Stomach smooth muscle (tissue), 2 donors: ENCODE results near the gene FLOT2.
"Not testable (repeated sequence)": the region's sequence is repeated elsewhere in the genome, so short reads cannot be mapped to it uniquely, and the experiment has no call there.

Experiments used
- H3K27ac ChIP-seq: one replicate; pipeline ENCODE4 v1.7.0; 2013; ENCODE audit warnings: mild to moderate bottlenecking, low read length, inconsistent platforms
- H3K27me3 ChIP-seq, 2 donors: one replicate each; pipeline ENCODE4 v1.7.0; 2013; ENCODE audit warnings: low read length in 2 of 2; ENCODE audit not compliant: insufficient read depth in 2 of 2, control insufficient read depth in 1 of 2
- H3K36me3 ChIP-seq, 2 donors: one replicate each; pipeline ENCODE4 v1.7.0; 2013; ENCODE audit warnings: low read length in 2 of 2; ENCODE audit not compliant: control insufficient read depth in 2 of 2, insufficient read depth in 2 of 2
- H3K4me1 ChIP-seq: one replicate; pipeline ENCODE4 v1.7.0; 2013; ENCODE audit warnings: low read length; ENCODE audit not compliant: control insufficient read depth, insufficient read depth
- H3K4me3 ChIP-seq, 2 donors: one replicate each; pipeline ENCODE4 v1.7.0; 2013; ENCODE audit warnings: low read length in 2 of 2
- H3K9ac ChIP-seq, 2 donors: one replicate each; pipeline ENCODE4 v1.7.0; 2013; ENCODE audit warnings: low read length in 2 of 2, mild to moderate bottlenecking in 1 of 2
- H3K9me3 ChIP-seq, 2 donors: one replicate each; pipeline ENCODE4 v1.7.0; 2013; ENCODE audit warnings: low read length in 2 of 2; ENCODE audit not compliant: control insufficient read depth in 2 of 2
- donor health status: healthy.
- donor health status: Pancreatic carcinoma.

FLOT2 gene

GRCh38 chr17:28857905-28858800 lies 39.4 kb downstream of the FLOT2 start:
- no peaks in the 10 kb centered on the region for H3K27me3 ChIP-seq
- no peaks in the 10 kb centered on the region for H3K9me3 ChIP-seq
- peaks cover 9% of the 10 kb centered on the region for H3K4me1 ChIP-seq
- H3K36me3 ChIP-seq: peaks cover 20 to 34% of the 10 kb centered on the region in 2 donors
- H3K27ac ChIP-seq: no peak overlapping the region
- no peak overlapping the region for H3K9ac ChIP-seq
- H3K4me3 ChIP-seq: no peak overlapping the region

GRCh38 chr17:28856028-28856574 lies 41.4 kb downstream of the FLOT2 start:
- Histone ChIP-seq H3K4me1 (peaks cover 9% of the 10 kb centered on the region), H3K4me3 (no peak overlapping the region), H3K36me3 (peaks cover 20 to 28% of the 10 kb centered on the region in 2 donors), H3K27ac (no peak overlapping the region), H3K9ac (no peak overlapping the region), H3K9me3 (no peaks in the 10 kb centered on the region), H3K27me3 (no peaks in the 10 kb centered on the region)

GRCh38 chr17:28855336-28855679 lies 42.2 kb downstream of the FLOT2 start:
- no peaks in the 10 kb centered on the region for H3K9me3 ChIP-seq
- H3K4me3 ChIP-seq: peak overlapping the region; percentile 82 to 95
- H3K9ac ChIP-seq: peak overlapping the region; percentile 73 to 96
- H3K27me3 ChIP-seq: no peaks in the 10 kb centered on the region
- H3K27ac ChIP-seq: peak overlapping the region; percentile 80
- peaks cover 15 to 23% of the 10 kb centered on the region in 2 donors for H3K36me3 ChIP-seq
- peaks cover 9% of the 10 kb centered on the region for H3K4me1 ChIP-seq

- Histone ChIP-seq H3K4me3 (peak within 1 kb of the TSS; percentile 82 to 95), H3K36me3 (peaks cover 13 to 22% of the 10 kb centered on the region in 2 donors), H3K27me3 (no peaks in the 10 kb centered on the region), H3K27ac (peak within 1 kb of the TSS; percentile 80), H3K4me1 (peaks cover 9% of the 10 kb centered on the region), H3K9me3 (no peaks in the 10 kb centered on the region), H3K9ac (peak within 1 kb of the TSS; percentile 73 to 96)
These were observed 42.8 kb downstream of the FLOT2 start, which contains the start of gene ERAL1 for GRCh38 chr17:28854457-28855335. TSS of gene ERAL1 (plus strand) at chr17:28855016. CDS start at chr17:28855035, 19 bp downstream.

- Histone ChIP-seq H3K36me3 (peaks cover 6 to 11% of the 10 kb centered on the region in 2 donors), H3K9me3 (no peaks in the 10 kb centered on the region), H3K4me3 (no peak overlapping the region), H3K27ac (no peak overlapping the region), H3K9ac (no peak overlapping the region), H3K4me1 (peaks cover 9% of the 10 kb centered on the region), H3K27me3 (no peaks in the 10 kb centered on the region)
These were observed 44.2 kb downstream of the FLOT2 start for GRCh38 chr17:28853295-28853694.

GRCh38 chr17:28849281-28849680 lies 48.3 kb downstream of the FLOT2 start:
- Histone ChIP-seq H3K9me3 (no peaks in the 10 kb centered on the region), H3K4me3 (no peak overlapping the region), H3K36me3 (no peaks in the 10 kb centered on the region), H3K4me1 (peaks cover 3% of the 10 kb centered on the region), H3K27ac (no peak overlapping the region), H3K9ac (no peak overlapping the region), H3K27me3 (no peaks in the 10 kb centered on the region)

GRCh38 chr17:28848667-28849066 lies 48.9 kb downstream of the FLOT2 start:
- H3K9me3 ChIP-seq, H3K27ac ChIP-seq, H3K4me1 ChIP-seq, H3K9ac ChIP-seq, H3K27me3 ChIP-seq, H3K4me3 ChIP-seq, H3K36me3 ChIP-seq: not testable (repeated sequence)

GRCh38 chr17:28846699-28847098 lies 50.8 kb downstream of the FLOT2 start:
- H3K9me3 ChIP-seq, H3K36me3 ChIP-seq, H3K9ac ChIP-seq, H3K27ac ChIP-seq, H3K4me3 ChIP-seq, H3K27me3 ChIP-seq: not testable (repeated sequence)
- peaks cover 10% of the 10 kb centered on the region for H3K4me1 ChIP-seq

GRCh38 chr17:28846231-28846630 lies 51.3 kb downstream of the FLOT2 start:
- no peaks in the 10 kb centered on the region for H3K9me3 ChIP-seq
- H3K36me3 ChIP-seq: no peaks in the 10 kb centered on the region
- peaks cover 15% of the 10 kb centered on the region for H3K4me1 ChIP-seq
- no peak overlapping the region for H3K4me3 ChIP-seq
- H3K9ac ChIP-seq: no peak overlapping the region
- no peak overlapping the region for H3K27ac ChIP-seq
- no peaks in the 10 kb centered on the region for H3K27me3 ChIP-seq

- Histone ChIP-seq H3K36me3 (no peaks in the 10 kb centered on the region), H3K27ac (no peak overlapping the region), H3K4me3 (no peak overlapping the region), H3K9me3 (no peaks in the 10 kb centered on the region), H3K4me1 (peaks cover 15% of the 10 kb centered on the region), H3K9ac (no peak overlapping the region), H3K27me3 (no peaks in the 10 kb centered on the region)
These were observed 53.8 kb downstream of the FLOT2 start for GRCh38 chr17:28843816-28844148.
